ENCODE results near the gene TLR9.

- TF ChIP-seq CTCF (IDR thresholded peaks at IDR 0.05) (no peak), POLR2A (IDR thresholded peaks at IDR 0.05) (no peak)
These were observed 5.5 kb upstream of the TLR9 start for GRCh38 chr3:52230889-52231499.

Measured in testis (tissue), 2 donors.